Stimulated activated CD4-positive, alpha-beta T cell treated with anti-CD3 and anti-CD28 coated beads, Interleukin-2, amount 100 ng/mL, for 24 hours (primary cell): Measurements from ENCODE around the gene DENND1B.
"Not testable (repeated sequence)": the region's sequence is repeated elsewhere in the genome, so short reads cannot be mapped to it uniquely, and the experiment has no call there.

ENCODE experiments used
- DNase-seq, 2 donors: peaks; one replicate each; pipeline ENCODE4 v3.0.0-alpha.2; 2020

Gene DENND1B

DNA sequence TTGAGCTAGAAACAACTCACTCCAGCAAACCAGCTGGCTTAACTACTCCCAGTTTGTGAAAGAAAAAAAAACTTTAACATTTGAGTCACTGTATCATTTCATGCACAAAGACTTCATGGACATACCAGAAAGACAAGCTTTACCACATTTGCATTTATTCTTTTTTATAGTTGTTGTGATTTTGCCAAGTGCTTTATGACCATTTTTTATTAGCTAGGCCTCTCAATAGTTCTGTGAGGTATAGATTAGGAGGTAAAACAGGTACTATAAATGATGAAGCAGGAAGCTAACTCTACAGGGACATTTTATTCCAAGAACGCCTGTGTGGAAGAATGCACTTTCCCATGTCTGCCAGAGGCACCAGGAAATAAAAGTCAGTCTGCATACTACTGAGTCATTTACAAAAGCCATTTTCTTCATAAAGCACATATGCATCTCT is 8.2 kb upstream of the DENND1B start:
- no peak for DNase-seq

DNA sequence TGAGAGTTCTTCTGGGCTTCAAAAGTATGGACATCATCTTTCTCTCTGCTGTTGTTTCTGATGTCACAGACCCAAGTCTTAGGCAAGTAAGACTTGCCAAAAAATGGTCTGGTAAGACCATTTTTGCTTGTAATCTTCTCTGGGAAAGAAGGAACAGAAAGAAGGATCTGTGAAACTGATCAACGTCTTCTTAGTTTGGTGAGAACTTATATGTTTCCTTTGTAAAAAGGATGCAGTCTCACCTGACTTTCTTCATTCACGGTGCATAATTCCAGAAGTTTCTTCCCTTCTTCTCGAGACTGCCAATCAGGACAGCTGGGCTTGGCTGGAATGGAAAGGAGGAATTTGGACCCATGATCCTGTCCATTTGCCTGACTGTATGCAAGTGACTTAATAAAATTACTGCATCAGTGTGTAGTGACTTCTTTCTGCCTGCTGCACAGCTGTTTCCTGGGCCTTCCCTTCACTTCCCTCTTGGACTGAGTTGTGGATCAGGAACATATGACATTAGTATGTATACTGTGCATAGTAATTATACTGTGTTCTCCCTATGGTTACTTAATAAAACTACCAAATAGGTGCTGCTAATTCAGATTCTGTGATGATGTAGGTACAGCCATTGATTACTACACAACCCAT is 7.6 kb upstream of the DENND1B start:
- no peak for DNase-seq

DNA sequence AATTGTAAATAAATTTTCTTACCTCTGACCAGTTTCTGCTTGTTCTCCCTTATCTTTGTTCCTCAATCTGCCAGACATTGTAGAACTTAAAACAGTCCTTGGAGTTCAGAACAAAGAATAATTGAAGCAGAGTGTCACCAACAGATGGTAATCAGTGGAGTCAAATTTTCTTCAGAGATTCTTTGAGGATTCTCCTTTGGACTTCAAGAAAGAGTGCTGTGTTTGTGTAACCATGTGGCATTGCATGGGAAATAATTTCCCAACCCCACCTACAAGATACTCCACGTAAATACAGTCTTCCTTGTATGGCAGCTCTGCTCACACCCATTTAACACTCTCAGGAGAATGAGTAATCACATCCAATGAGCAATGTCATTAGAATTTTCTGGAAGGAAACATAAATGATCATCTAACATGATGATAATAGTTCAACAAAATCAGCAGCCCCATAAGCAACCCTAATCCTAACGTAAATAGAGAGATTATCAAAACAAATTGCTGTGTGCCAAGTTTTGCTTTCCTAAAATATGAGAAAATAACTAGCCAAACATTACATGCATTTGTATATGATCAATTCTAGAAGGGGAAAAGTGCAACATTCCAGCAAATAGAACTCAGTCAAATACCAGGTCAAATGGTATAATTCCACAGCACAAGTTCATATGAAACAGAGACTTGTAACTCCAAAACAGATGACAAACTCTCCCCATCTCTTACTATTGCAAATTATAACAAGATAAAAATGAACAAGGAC is 6.9 kb upstream of the DENND1B start:
- no peak for DNase-seq

DNA sequence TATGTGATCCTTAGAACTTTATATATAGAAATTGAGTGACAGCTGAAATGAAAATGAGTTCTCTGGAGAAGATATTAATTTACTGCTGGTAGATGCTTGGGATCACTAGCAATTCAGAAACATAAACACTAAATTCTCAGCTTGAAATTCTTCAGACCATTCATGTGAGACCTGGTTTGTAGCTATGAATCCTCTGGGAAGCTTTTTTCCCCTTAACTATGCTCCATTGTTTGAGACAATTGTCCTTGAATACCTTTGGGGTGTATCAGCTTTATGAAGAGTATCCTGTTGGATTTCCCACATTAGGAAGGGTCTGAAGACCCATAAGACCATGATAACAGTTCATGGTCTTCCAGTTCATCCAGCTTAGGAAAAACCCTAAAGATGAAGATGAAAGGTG is 4.6 kb upstream of the DENND1B start:
- DNase-seq: no peak

DNA sequence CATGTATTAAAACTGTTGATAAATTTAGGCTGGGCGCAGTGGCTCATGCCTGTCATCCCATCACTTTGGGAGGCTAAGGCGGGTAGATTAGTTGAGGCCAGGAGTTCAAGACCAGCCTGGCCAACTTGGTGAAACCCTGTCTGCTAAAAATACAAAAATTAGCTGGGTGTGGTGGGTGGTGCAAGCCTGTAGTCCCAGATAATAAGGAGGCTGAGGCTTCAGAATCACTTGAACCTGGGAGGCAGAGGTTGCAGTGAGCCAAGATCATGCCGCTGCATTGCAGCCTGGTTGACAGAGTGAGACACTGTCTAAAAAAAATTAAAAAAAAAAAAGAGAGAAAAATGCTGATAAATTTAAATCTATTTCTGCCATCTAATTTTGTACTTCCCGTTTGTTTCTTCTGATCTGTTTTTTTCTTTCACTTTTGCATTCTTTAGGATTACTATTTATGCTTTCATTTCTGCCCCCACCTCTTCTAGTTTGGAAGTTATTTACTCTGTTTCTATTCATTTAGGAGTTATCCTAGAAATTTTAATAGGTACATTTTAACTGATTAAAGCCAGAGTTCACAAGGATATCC is 3.2 kb upstream of the DENND1B start:
- DNase-seq: no peak

DNA sequence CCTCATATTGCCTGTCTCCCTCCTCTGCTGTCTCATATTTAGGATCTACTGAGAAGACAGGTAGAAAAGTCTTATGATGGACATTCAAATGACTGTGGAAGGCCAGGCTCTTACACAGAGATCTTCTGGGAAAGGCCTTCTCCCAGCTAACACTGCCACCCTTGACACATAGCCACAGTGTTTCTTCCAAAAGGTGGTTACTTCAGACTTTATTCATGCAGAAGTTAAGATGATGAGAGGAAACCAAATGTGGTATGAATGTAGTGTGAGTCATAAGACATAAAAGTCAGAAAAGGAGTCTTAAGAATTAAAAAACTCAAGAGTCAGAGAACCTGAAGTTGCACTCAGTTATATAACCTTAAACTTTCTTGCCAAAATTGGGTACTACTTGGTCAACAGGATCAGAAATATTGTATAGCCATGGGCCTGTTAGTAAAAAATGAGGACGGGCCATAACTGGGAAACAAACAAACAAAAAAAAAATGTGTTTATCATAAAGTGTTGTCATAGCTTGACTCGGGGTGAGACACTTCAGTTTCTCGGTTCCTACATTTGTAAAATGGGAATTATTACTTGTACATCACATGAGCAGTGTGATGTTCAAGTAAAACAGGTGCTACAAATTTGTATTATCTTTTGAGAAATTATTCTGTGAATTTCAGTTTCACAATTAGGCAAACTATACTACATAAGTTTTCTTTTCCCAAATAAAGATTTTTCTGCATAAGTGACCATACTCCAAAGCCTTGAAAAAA is 1.2 kb upstream of the DENND1B start:
- DNase-seq: peak; percentile 16 to 47

DNA sequence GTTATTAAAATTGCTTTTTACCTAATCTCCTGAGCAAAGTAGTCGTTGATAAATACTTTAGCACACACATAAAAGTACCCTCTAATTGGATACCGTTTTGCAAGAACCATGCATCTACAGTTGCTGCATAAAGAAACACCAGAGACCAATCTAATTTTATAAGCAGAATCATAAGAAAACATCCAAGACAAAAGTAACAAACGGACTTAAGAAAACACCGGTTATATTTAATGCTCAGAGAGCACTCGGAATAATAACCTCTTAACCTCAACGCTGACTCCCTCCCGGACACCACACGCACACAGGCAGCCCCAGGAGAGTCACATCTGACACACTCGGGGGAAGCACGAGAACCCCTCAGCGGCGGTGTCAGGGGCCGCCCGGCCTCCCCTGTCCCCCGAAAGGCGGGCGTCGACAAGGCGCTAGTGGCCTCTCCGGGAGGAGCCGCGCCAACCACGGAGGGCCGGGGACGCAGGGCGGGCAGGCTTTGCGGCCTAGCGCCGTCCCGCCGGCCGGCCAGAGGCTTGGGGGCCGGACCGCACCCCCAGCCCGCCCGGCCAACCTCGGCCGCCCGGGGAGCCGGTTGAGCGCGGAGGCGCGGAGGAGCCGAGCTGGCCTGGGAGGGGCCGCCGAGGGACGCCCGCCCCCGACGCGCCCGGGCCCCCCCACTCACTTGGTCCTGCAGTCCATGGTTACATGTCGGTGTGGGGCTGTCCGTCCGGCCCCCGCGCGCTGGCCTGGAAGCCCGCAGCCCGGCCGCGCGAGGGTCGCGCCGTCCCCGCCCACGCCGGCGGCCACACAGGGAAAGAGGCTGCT is 606 bp downstream of the DENND1B start:
- peak; percentile 58 to 64 for DNase-seq

DNA sequence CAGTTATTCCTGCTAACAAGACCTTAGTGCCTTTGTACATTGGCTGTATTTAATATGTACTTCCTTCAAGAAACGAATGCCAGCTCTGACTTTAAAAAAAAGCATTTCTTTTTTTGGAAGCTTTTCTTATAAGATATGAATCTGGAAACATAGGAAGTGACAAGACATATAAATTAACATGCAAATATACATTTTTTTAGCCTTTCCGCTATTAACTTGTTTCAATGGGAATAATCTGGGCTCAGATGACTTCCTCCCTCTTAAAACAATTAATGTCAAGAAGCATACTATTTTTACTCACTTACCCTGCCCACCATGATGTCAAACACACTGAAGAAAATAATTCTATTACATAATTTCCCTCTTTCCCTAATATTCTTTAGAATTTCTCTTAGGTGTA is 1.4 kb downstream of the DENND1B start:
- no peak for DNase-seq

DNA sequence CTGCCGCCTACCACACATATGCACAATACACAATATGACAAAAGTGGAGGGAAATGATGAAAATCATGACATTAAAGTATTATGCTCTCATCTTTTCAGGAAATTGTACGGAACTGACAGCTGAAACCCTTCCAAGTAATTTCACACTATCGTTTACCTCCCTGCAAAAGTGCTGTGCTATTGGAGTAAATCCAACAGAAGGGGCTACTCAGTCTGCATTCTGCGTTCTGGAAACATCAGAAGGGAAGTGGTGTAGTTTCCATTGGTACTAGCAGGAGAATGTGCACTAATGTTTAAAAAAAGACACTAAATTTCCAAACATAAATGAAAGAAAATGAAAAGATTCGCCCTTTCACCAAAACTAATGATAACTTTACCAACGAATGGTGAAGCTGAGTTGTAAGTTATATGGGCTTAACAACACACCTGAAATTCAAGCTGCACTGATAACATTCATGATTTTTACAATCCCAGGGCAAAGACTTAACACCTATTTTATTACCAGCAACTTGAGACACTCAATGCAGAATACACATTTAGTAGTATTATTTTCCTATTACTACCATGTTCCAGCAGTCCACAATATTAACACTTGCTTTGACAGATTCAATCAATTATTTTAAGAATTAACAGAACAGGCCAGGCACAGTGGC is 3.2 kb downstream of the DENND1B start:
- no peak for DNase-seq

DNA sequence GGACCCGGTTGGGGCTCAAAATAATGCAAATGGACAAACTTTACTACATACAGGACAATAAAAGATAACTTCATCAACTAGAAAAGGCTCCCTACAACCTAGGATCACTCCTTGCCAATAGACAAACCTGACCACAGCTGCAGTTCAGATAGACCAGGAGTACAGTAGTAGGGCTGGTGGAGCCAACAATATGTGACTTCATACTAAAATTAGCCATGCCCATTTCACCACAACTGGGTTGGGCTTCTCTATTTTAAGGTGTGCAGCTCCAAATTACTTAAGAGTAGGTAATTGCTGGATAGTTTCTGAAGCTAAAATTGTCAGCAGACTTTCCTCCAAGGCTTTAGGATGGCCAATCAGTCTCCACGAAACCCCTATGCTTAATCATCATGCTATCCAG is 3.9 kb downstream of the DENND1B start:
- no peak for DNase-seq

DNA sequence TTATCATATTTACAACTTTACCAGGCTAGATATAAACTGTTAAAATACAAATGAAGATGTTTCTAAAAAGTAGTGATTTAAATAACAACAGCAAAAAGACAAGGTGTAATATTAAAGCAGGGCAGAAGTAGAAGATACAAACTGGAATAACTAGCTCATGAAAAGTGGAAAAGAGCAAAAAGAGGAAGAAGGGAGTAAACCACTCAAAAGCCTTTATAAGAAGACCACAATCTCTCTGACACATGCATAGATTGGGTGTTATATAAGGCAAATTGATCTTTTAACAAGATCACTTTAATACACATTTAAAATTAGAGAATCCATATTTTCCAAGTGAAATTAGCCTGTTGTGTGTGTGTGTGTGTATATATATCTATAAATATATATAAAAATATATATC is 5.0 kb downstream of the DENND1B start:
- DNase-seq: no peak

DNA sequence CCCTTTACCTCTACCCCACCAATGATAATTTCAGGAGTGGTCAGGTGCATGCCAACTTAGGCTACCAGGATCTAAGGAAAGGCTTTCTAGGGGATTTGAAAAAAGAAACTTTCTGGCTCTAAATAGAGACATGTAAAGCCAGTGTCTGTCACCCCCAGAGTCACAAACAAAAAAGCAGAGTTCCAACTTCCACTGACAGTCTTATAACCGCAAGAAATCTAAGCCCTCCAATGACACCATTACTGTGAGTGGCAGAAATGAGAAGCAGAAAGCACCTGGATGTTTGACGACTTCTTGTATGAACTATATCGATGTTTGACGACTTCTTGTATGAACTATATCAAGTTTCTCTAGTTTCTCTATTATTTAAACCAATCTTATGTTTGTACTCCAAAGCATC is 6.0 kb downstream of the DENND1B start:
- no peak for DNase-seq

DNA sequence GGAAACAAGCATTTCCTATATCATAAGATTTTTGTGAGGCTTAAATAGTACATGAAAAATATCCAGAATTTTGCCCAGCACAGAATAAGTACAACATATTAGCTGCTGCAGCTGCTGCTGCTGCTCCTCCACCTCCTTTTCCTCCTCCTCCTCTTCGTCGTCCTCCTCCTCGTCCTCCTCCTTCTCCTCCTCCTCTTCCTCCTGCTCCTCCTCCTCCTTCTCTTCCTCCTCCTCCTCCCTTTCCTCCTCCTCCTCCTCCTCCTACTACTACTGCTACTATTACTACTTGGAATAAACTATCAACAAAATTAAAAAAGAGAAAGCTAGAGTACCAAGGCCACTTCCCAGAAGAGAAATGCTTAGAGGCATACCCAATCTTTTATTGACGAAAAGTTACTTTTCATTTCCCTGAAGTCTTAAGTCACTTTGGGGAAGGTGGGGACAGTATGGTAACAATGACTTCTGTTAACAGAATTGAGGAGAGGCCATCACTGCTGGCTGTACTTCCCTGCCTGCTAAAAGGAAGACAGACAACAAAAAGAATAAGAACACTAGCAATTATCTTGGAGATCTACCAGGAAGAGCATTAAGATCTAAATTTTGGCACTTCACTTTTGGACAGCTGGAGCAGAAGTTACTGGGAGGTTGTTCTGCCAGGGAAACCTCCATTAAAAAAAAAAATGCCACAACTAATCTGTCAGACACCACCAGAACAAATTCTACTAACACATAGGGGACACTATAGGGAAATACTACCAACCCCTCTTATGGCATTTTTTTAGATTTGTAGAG is 7.1 kb downstream of the DENND1B start:
- no peak for DNase-seq

DNA sequence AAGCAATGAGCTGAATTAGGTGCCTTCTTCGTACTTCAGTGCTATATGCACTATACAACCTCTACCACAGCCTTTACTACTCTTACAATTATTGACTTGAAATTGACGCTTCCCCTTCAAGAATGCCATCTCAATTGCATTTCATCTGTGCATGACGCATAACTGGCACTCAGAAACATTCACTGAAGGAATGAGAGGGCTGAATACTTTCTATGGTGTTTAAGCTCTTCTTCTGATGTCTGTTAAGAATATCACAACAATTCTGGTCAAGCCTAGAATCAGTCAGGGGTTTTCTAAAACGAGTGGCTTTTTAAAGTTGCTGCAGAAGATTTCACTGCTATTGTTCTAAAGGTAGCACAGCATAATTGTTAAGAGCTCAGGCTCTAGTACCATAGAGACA is 11.5 kb downstream of the DENND1B start:
- DNase-seq: no peak

DNA sequence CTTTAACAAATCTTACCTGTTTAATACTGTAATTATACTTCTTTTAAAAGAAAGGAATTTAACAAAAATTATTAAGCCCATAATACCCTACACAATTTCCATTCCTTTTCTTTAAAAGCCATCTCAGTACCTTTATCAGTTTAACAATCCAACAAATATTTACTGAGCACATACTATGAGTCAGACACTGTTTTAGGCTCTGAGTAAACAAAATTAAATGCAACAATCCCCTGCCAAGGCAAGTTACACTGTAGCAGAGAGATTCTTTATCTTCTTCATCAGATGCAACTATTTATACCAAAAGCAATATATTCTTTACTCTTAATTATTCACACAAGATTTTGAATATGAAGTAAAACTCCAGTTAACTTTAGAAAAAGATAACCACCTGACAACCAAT is 12.0 kb downstream of the DENND1B start:
- DNase-seq: no peak

DNA sequence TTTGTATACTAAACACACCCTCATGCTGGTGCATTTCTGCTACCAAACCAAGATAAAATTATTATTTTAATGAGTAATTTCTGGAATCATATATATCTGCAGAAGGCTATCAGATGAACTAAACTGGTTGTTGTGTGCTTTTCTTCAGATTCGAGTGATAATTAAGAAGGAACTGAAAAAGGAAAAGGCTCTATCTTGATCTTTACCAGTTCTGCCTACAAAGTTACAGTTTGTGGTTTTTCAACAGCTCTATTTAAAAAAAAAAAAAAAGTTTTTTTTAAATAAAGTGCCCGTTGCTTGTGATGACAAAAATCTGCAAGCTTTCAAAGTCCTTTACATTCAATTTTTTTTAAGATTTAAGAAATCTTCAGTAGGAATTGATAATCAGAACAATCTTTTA is 13.6 kb downstream of the DENND1B start:
- no peak for DNase-seq

DNA sequence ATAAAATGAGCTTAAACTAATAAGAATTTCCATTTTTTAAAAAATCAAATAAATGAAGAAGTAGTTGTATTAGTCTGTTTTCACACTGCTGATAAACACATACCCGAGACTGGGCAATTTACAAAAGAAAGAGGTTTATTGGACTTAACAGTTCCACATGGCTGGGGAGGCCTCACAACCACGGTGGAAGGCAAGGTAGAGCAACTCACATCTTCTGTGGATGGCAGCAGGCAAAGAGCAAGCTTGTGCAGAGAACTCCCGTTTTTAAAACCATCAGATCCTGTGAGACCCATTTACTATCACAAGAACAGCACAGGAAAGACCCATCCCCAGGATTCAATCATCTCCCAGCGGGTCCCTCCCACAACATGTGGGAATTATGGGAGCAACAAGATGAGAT is 19.7 kb downstream of the DENND1B start:
- not testable (repeated sequence) for DNase-seq

DNA sequence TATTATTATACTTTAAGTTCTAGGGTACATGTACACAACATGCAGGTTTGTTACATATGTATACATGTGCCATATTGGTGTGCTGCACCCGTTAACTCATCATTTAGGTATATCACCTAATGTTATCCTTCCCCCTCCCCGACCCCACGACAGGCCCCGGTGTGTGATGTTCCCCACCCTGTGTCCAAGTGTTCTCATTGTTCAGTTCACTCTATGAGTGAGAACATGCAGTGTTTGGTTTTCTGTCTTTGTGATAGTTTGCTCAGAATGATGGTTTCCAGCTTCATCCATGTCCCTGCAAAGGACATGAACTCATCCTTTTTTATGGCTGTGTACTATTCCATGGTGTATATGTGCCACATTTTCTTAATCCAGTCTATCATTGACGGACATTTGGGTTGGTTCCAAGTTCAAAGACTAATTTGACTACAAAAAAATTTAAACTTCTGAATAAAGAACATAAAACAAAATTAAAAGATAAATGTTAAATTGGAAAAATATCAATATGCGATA is 22.6 kb downstream of the DENND1B start:
- not testable (repeated sequence) for DNase-seq

DNA sequence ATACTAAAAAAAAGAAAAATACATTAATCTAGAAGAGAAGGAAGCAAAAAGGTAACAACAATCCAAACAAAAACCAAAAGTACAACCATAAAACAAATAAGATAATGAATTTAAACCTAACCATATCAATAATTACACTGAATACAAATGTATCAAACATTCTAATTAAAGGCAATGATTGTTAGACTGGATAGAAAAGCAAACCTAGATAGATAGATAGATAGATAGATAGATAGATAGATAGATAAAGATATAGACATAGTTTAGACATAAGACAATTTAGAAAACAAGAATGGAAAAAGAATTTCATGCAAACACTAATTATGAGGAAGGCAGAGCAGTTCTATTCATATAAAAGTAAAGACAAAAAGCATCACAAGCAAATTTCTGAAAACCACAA is 24.9 kb downstream of the DENND1B start:
- DNase-seq: no peak

DNA sequence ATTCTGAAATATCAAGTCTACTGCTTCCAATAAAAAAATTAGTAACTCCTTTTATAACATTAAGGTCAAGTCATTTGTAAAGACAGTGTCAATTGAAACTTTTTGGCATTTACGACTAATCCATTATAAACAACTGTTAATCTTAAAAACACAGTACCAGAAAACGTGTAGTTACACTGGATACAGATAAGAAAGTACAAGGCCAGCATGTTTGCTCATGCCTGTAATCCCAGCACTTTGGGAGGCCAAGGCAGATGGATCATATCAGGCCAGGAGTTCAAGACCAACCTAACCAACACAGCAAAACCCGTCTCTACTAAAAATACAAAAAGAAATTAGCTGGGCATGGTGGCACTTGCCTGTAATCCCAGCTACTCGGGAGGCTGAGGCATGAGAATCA is 29.4 kb downstream of the DENND1B start:
- DNase-seq: no peak

DNA sequence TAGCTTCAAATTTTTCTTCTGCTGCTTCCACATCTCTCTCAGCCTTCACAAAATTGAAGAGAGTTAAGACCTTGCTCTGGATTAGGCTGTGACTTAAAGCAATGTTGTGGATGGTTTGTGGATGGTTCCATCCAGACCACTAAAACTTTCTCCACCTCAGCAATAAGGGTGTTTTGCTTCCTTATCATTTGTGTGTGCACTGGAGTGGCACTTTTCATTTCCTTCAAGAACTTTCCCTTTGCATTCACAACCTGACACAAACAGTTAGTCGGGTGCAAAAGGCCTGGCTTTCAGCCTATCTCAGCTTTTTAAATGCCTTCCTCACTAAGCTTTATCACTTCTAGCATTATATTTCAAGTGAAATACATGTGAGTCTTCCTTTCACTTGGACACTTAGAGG is 30.3 kb downstream of the DENND1B start:
- DNase-seq: no peak
